Measurements from ENCODE around the gene CCM2.

GRCh38 chr7:44982535-44982923, 17.5 kb upstream of the CCM2 start:
- TF ChIP-seq RBBP5 (IDR thresholded peaks at IDR 0.05; ENCODE audit: borderline replicate concordance, low read depth, low read length) (no peak), KDM1A (IDR thresholded peaks at IDR 0.05; ENCODE audit: borderline replicate concordance, low read length) (no peak), CTCF (IDR thresholded peaks at IDR 0.05; ENCODE audit: control extremely low read depth in 1 of 3, insufficient read depth in 1 of 3, low read depth in 1 of 3, low read length in 3 of 3) (no peak), JUND (IDR thresholded peaks at IDR 0.05; ENCODE audit: low read length) (no peak), HDAC2 (IDR thresholded peaks at IDR 0.05; ENCODE audit: borderline replicate concordance in 1 of 2, low read depth in 2 of 2, low read length in 2 of 2) (no peak), POLR2AphosphoS5 (IDR thresholded peaks at IDR 0.05; ENCODE audit: low read depth, low read length) (peak; percentile 93), POLR2A (IDR thresholded peaks at IDR 0.05; ENCODE audit: control extremely low read depth in 1 of 2, low read depth in 2 of 2, low read length in 2 of 2) (peak; percentile 43 to 70; a peak in 2 of 3 replicates), EP300 (IDR thresholded peaks at IDR 0.05; ENCODE audit: borderline replicate concordance in 1 of 2, low read depth in 2 of 2, low read length in 2 of 2) (no peak), RAD21 (IDR thresholded peaks at IDR 0.05 in 1 of 2, conservative IDR thresholded peaks at IDR 0.05 in 1 of 2; ENCODE audit: low read depth in 2 of 2, low read length in 2 of 2) (no peak), SIN3A (conservative IDR thresholded peaks at IDR 0.05 in 1 of 2, IDR thresholded peaks at IDR 0.05 in 1 of 2; ENCODE audit: low read depth in 1 of 2, low read length in 2 of 2) (no peak), EZH2 (IDR thresholded peaks at IDR 0.05; ENCODE audit: low read depth, low read length, severe bottlenecking) (no peak), ASH2L (IDR thresholded peaks at IDR 0.05; ENCODE audit: low read length) (no peak)

Measured in H1 (cell line).